H1 (cell line): ENCODE measurements around the gene ADGRB2. TPM values are rescaled to one million over a fixed set of nuclear protein-coding genes. Genes with fewer than 3 reads are reported as not detected.

Experiments used
- CTCF ChIA-PET: fragments of 300-600 bp; sonication (Branson Sonifier 250); formaldehyde crosslinking; loops from one replicate; lab custom pipeline; 2021; ENCODE audit not compliant: partially characterized antibody; lab: Charles Lee
- POLR2A ChIA-PET: fragments of 300-600 bp; sonication (Branson Sonifier 250); formaldehyde crosslinking; loops from one replicate; lab custom pipeline; 2021; ENCODE audit warnings: inconsistent platforms; ENCODE audit not compliant: partially characterized antibody; lab: Charles Lee
- DNase-seq, 2 experiments: peaks; one replicate each; pipeline versions ENCODE4 v3.0.0 to v3.0.0-alpha.2; 2010 to 2022; ENCODE audit warnings: low spot score in 2 of 2, low read depth in 1 of 2, mixed read lengths in 1 of 2
- FAIRE-seq: peaks from 2 replicates; lab custom pipeline; 2011; peaks lifted over from hg19 to GRCh38; lab: Jason Lieb, UNC
- H2AFZ ChIP-seq: 2 replicates; pipeline ENCODE4 v1.8.1; 2012; ENCODE audit warnings: low read length, inconsistent platforms
- H2AK5ac ChIP-seq: 2 replicates; pipeline ENCODE4 v1.6.1; 2013; ENCODE audit warnings: low read depth, low read length
- H2BK120ac ChIP-seq: replicated peaks from 2 replicates; pipeline ENCODE3; 2013; ENCODE audit warnings: low read depth, low read length, inconsistent platforms
- H2BK12ac ChIP-seq: 2 replicates; pipeline ENCODE4 v1.6.1; 2013; ENCODE audit warnings: low read depth, low read length
- H2BK15ac ChIP-seq: 2 replicates; pipeline ENCODE4 v1.6.1; 2013; ENCODE audit warnings: low read length
- H2BK20ac ChIP-seq: 2 replicates; pipeline ENCODE4 v1.6.1; 2013; ENCODE audit warnings: low read length
- H2BK5ac ChIP-seq: 2 replicates; pipeline ENCODE4 v1.6.1; 2013; ENCODE audit warnings: low read depth, low read length
- H3K14ac ChIP-seq: 2 replicates; pipeline ENCODE4 v1.6.1; 2013; ENCODE audit warnings: inconsistent platforms; ENCODE audit not compliant: insufficient read length
- H3K18ac ChIP-seq: 2 replicates; pipeline ENCODE4 v1.6.1; 2013; ENCODE audit warnings: low read length; ENCODE audit errors: extremely low read depth
- H3K23ac ChIP-seq: 2 replicates; pipeline ENCODE4 v1.6.1; 2013; ENCODE audit warnings: inconsistent platforms; ENCODE audit not compliant: insufficient read length
- H3K23me2 ChIP-seq: 2 replicates; pipeline ENCODE4 v1.6.1; 2013; ENCODE audit warnings: low read depth, low read length
- H3K27ac ChIP-seq: 2 replicates; pipeline ENCODE4 v1.6.1; 2011; ENCODE audit warnings: low read depth, low read length, inconsistent platforms
- H3K27me3 ChIP-seq, 4 experiments: replicated peaks in 1 of 4; 1 replicate in 1 of 4; 2 replicates in 3 of 4; pipeline versions ENCODE4 v1.6.1 to v1.8.1; 2011 to 2013; ENCODE audit warnings: low read length in 3 of 4, mild to moderate bottlenecking in 3 of 4, inconsistent platforms in 2 of 4, mixed read lengths in 2 of 4, moderate library complexity in 1 of 4; ENCODE audit not compliant: control insufficient read depth in 3 of 4, insufficient read depth in 3 of 4; ENCODE audit errors: extremely low read depth in 1 of 4
- H3K36me3 ChIP-seq, 4 experiments: 2 replicates each; pipeline versions ENCODE4 v1.6.1 to v1.8.1; 2011 to 2013; ENCODE audit warnings: mild to moderate bottlenecking in 4 of 4, low read length in 3 of 4, moderate library complexity in 2 of 4, control low read depth in 1 of 4, inconsistent platforms in 1 of 4; ENCODE audit not compliant: insufficient read depth in 4 of 4, control insufficient read depth in 2 of 4
- H3K4ac ChIP-seq: replicated peaks from 2 replicates; pipeline ENCODE3; 2013; ENCODE audit warnings: low read length, low read depth, mixed read lengths, inconsistent platforms; ENCODE audit not compliant: insufficient read length
- H3K4me1 ChIP-seq, 4 experiments: replicated peaks in 1 of 4; 1 replicate in 1 of 4; 2 replicates in 3 of 4; pipeline versions ENCODE4 v1.6.1 to v1.8.1; 2011 to 2013; ENCODE audit warnings: low read length in 3 of 4, inconsistent platforms in 2 of 4, mixed read lengths in 1 of 4; ENCODE audit not compliant: insufficient read depth in 4 of 4, control insufficient read depth in 3 of 4
- H3K4me2 ChIP-seq, 2 experiments: 2 replicates each; pipeline versions ENCODE4 v1.6.1 to v1.8.1; 2011 to 2013; ENCODE audit warnings: low read depth in 2 of 2, low read length in 2 of 2, control low read depth in 1 of 2, inconsistent platforms in 1 of 2, mild to moderate bottlenecking in 1 of 2; ENCODE audit not compliant: insufficient read depth in 1 of 2
- H3K4me3 ChIP-seq, 4 experiments: fragments of 200-600, 300-600 bp in 1 of 4; sonication (generic), shearing (Covaris generic), sonication (Bioruptor Twin) in 1 of 4; 2 replicates each; pipeline versions ENCODE4 v1.5.1 to v1.8.1; 2011 to 2016; ENCODE audit warnings: low read length in 4 of 4, low read depth in 3 of 4, control low read depth in 2 of 4, inconsistent platforms in 2 of 4, mild to moderate bottlenecking in 2 of 4, mixed read lengths in 1 of 4, moderate library complexity in 1 of 4; ENCODE audit not compliant: insufficient read depth in 2 of 4; ENCODE audit errors: extremely low read depth in 1 of 4
- H3K56ac ChIP-seq: replicated peaks from 2 replicates; pipeline ENCODE3; 2013; ENCODE audit warnings: low read depth, mild to moderate bottlenecking, mixed read lengths, low read length, inconsistent platforms; ENCODE audit not compliant: insufficient read length
- H3K79me1 ChIP-seq: 2 replicates; pipeline ENCODE4 v1.6.1; 2013; ENCODE audit warnings: low read depth, low read length, control low read depth
- H3K79me2 ChIP-seq, 2 experiments: 2 replicates each; pipeline versions ENCODE4 v1.6.1 to v1.8.1; 2012 to 2013; ENCODE audit warnings: low read length in 2 of 2, mild to moderate bottlenecking in 2 of 2, inconsistent platforms in 1 of 2; ENCODE audit not compliant: insufficient read depth in 2 of 2, control insufficient read depth in 1 of 2
- H3K9ac ChIP-seq, 4 experiments: replicated peaks in 1 of 4; 1 replicate in 1 of 4; 2 replicates in 3 of 4; pipeline versions ENCODE4 v1.6.1 to v1.8.1; 2011 to 2013; ENCODE audit warnings: low read depth in 3 of 4, low read length in 3 of 4, control low read depth in 2 of 4, mild to moderate bottlenecking in 2 of 4, moderate library complexity in 2 of 4, inconsistent platforms in 1 of 4; ENCODE audit errors: extremely low read depth in 1 of 4
- H3K9me3 ChIP-seq, 2 experiments: 2 replicates each; pipeline versions ENCODE4 v1.6.1 to v1.8.1; 2012 to 2013; ENCODE audit warnings: mild to moderate bottlenecking in 2 of 2, moderate library complexity in 2 of 2, control low read depth in 1 of 2, inconsistent platforms in 1 of 2, low read depth in 1 of 2, low read length in 1 of 2, mixed read lengths in 1 of 2; ENCODE audit not compliant: insufficient read depth in 2 of 2
- H4K20me1 ChIP-seq, 2 experiments: replicated peaks in 1 of 2; 2 replicates each; pipeline versions ENCODE3 to v1.8.1; 2011 to 2013; ENCODE audit warnings: inconsistent platforms in 2 of 2, low read length in 2 of 2, mild to moderate bottlenecking in 1 of 2; ENCODE audit not compliant: insufficient read depth in 2 of 2, control insufficient read depth in 1 of 2
- H4K5ac ChIP-seq: 2 replicates; pipeline ENCODE4 v1.6.1; 2013; ENCODE audit warnings: low read length, low read depth, mixed read lengths, inconsistent platforms; ENCODE audit not compliant: insufficient read length
- H4K8ac ChIP-seq: 2 replicates; pipeline ENCODE4 v1.8.0; 2013; ENCODE audit warnings: mild to moderate bottlenecking, moderate library complexity, low read length, inconsistent platforms; ENCODE audit not compliant: insufficient read depth; ENCODE audit errors: extremely low read depth
- H4K91ac ChIP-seq: replicated peaks from 2 replicates; pipeline ENCODE3; 2013; ENCODE audit warnings: low read length, mixed read lengths, inconsistent platforms; ENCODE audit not compliant: insufficient read length
- BACH1 ChIP-seq: IDR thresholded peaks from 2 replicates; pipeline ENCODE4 v1.6.1; 2012; ENCODE audit warnings: low read length, improper control_type of control experiment
- BRCA1 ChIP-seq: IDR thresholded peaks from 2 replicates; pipeline ENCODE4 v1.6.1; 2012; ENCODE audit warnings: low read depth, low read length, improper control_type of control experiment
- CBX5 ChIP-seq: fragments of 300-800, 300-1000 bp; sonication (generic); IDR thresholded peaks from 2 replicates; pipeline ENCODE4 v1.7.1; 2016; ENCODE audit warnings: antibody characterized with exemption, low read length, low read depth
- CHD1 ChIP-seq: IDR thresholded peaks from 2 replicates; pipeline ENCODE4 v1.6.1; 2012; ENCODE audit warnings: low read depth, low read length, improper control_type of control experiment
- EZH2 ChIP-seq: fragments of 200-600 bp; sonication (generic); IDR thresholded peaks from 2 replicates; pipeline ENCODE4 v1.7.1; 2012; ENCODE audit warnings: low read depth, mild to moderate bottlenecking, moderate library complexity, low read length, inconsistent platforms; ENCODE audit not compliant: severe bottlenecking
- HDAC2 ChIP-seq, 2 experiments: fragments of 300-600 bp in 1 of 2; sonication (generic) in 1 of 2; IDR thresholded peaks; 2 replicates each; pipeline ENCODE4 v1.6.1; 2011 to 2012; ENCODE audit warnings: low read depth in 2 of 2, low read length in 2 of 2, mild to moderate bottlenecking in 2 of 2, moderate library complexity in 2 of 2, borderline replicate concordance in 1 of 2, inconsistent platforms in 1 of 2
- JUND ChIP-seq: IDR thresholded peaks from 2 replicates; pipeline ENCODE4 v1.6.1; 2011; ENCODE audit warnings: mild to moderate bottlenecking, improper control_type of control experiment, low read length
- NANOG ChIP-seq: IDR thresholded peaks from 2 replicates; pipeline ENCODE4 v1.6.1; 2011; ENCODE audit warnings: low read length, low read depth, mild to moderate bottlenecking, inconsistent platforms; ENCODE audit not compliant: insufficient read depth, poor library complexity, severe bottlenecking
- SP1 ChIP-seq: IDR thresholded peaks from 2 replicates; pipeline ENCODE4 v1.6.1; 2011; ENCODE audit warnings: low read depth, low read length
- SP2 ChIP-seq: IDR thresholded peaks from 2 replicates; pipeline ENCODE4 v1.6.1; 2012; ENCODE audit warnings: mild to moderate bottlenecking, low read length, inconsistent platforms
- TBP ChIP-seq: IDR thresholded peaks from 2 replicates; pipeline ENCODE4 v1.6.1; 2011; ENCODE audit warnings: low read depth, low read length, improper control_type of control experiment
- WGBS, 2 experiments: shearing (Covaris generic) in 1 of 2; methylation state at CpG; one replicate each; pipeline versions ENCODE4 v1.1.6 to v1.1.7; 2013 to 2015; ENCODE audit warnings: low lambda C conversion rate in 2 of 2, mixed read lengths in 2 of 2, inconsistent platforms in 1 of 2, low coverage in 1 of 2, missing lambda C conversion rate in 1 of 2; ENCODE audit not compliant: insufficient replicate concordance in 2 of 2, insufficient coverage in 1 of 2, insufficient read length in 1 of 2; ENCODE audit errors: extremely low coverage in 1 of 2, missing lambda C conversion rate in 1 of 2; 5-methylcytosine and 5-hydroxymethylcytosine counted together
- polyA plus RNA-seq, 7 experiments: library from polyadenylated mRNA; depleted of rRNA in 3 of 7; stranded (reverse) in 5 of 7; unstranded in 2 of 7; fragments of >200 nt in 5 of 7; fragments of 200-250 nt in 2 of 7; gene quantifications; 1 replicate in 5 of 7; 2 replicates in 1 of 7; 4 replicates in 1 of 7; pipeline versions ENCODE4 v1.2.1 to v1.2.3, GENCODE V29; 2011 to 2013; ENCODE audit warnings: missing spikeins in 2 of 7, mixed read lengths in 2 of 7
- total RNA-seq: library from RNA; stranded (reverse); fragmentation: NEBNext Ultra II Directional; extraction: Animal tissue kit (Norgen Biotek cat#: 25700); gene quantifications from 2 replicates; pipeline ENCODE4 v1.2.1, GENCODE V29; 2021

Gene ADGRB2
- total and polyA plus RNA-seq, 2 of the 8 experiments (the other 6 are each of a cell fraction or from before 2014, with no cell fraction given): 15.6 to 26.2 TPM

DNA sequence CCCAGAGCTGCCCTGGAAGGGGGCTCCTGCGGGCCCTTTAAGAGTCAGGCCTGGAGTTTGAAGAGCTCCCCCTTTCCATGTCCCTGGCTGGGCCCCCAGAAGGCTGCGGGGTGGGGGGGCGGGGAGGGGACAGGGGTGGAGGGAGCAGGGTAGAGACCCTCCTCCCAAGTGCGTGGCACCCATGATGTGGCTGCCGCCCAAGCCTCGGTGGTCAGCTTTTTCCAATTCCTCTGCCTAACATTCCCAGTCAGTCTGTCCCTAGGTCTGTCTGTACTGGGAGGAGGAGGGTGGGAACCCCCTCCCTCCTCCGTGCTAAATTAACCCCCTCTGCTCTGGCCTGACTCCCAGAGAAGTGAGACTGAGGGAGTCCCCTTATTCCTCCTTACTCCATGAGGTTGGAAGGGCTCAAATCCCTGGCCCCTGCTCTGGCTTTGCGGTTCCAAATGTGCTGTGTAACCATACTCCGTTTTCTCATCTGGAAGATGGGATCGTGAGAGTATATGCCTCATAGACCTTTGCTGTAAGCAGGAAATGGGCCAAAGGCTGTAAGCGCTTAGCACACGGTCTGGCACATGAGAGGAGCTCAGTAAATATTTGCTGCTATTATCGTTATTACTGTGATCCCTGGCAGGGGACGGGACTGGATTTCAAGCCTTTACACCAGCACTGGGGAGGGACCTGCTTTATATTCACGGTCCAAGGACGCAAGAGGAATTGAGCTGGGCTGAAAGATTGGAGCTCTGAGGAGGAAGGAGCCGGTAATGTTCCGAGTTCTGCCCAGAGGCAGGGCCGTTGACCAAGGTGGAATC lies 59.7 kb downstream of the ADGRB2 start:
- no peaks in the 10 kb centered on the region for H3K36me3 ChIP-seq
- peak overlapping the region; percentile 56 for H4K91ac ChIP-seq
- peak overlapping the region; percentile 89; the same call in 1 of the 2 replicates for H2BK5ac ChIP-seq
- H3K9me3 ChIP-seq: no peaks in the 10 kb centered on the region
- H2AK5ac ChIP-seq: no peak overlapping the region
- H3K79me2 ChIP-seq: no peaks in the 10 kb centered on the region
- peak overlapping the region; percentile 58 for H2AFZ ChIP-seq
- peak overlapping the region in 3 of 4 experiments; percentile 24 to 50 (median 39); a peak in 5 of 7 replicates for H3K9ac ChIP-seq
- H3K4ac ChIP-seq: peak overlapping the region; percentile 73
- H4K20me1 ChIP-seq: no peaks in the 10 kb centered on the region
- H3K79me1 ChIP-seq: no peaks in the 10 kb centered on the region
- peak overlapping the region; percentile 0; the same call in 1 of the 2 replicates for H3K27ac ChIP-seq
- H2BK15ac ChIP-seq: peak overlapping the region; percentile 10; the same call in 1 of the 2 replicates
- peak overlapping the region; percentile 61 for H4K5ac ChIP-seq
- H2BK120ac ChIP-seq: peak overlapping the region; percentile 62
- peaks cover 15 to 35% (median 16%) of the 10 kb centered on the region in 4 experiments for H3K4me1 ChIP-seq
- FAIRE-seq (peak; percentile 28), DNase-seq (peak in 1 of 2 experiments; percentile 62)
- ChIA-PET POLR2A (interaction anchor here (0.6 to 7.3 kb wide), 21 partner anchors 10 to 631 kb away, joined by 3 to 43 read pairs (median 4); partner anchors contain the start of genes PEF1 and PTP4A2), CTCF (interaction anchor here (0.7 to 8.1 kb wide), 22 partner anchors 7 to 111 kb away, joined by 3 to 108 read pairs (median 5); no protein-coding TSS in a partner anchor)
- H3K56ac ChIP-seq: no peak overlapping the region
- H2BK20ac ChIP-seq: peak overlapping the region; percentile 87
- WGBS, 2 experiments: 11% methylated on average over 19 of the region's 19 CpGs; no CpG with 5 or more reads in 1 of the 2 experiments
- 0 out of 2 replicates have a peak overlapping the region, but pooled peaks have one; percentile 23 for H4K8ac ChIP-seq
- H3K18ac ChIP-seq: peak overlapping the region; percentile 72
- no peak overlapping the region for H3K14ac ChIP-seq
- peak overlapping the region; percentile 89 for H2BK12ac ChIP-seq
- no peak overlapping the region for H3K23ac ChIP-seq
- H3K23me2 ChIP-seq: peaks cover 5% of the 10 kb centered on the region
- H3K4me2 ChIP-seq: peak overlapping the region; percentile 70 to 78
- no peaks in the 10 kb centered on the region; a peak in 1 of 7 replicates for H3K27me3 ChIP-seq
- peak overlapping the region; percentile 47 to 69 (median 63) for H3K4me3 ChIP-seq
- TF ChIP-seq SP1 (no peak), CHD1 (no peak), BRCA1 (no peak), CBX5 (no peak), SP2 (no peak), HDAC2 (IDR thresholded peaks at IDR 0.05; ENCODE audit: borderline replicate concordance in 1 of 2, low read depth in 2 of 2, low read length in 2 of 2) (no peak), EZH2 (no peak), JUND (no peak), NANOG (no peak), TBP (no peak), BACH1 (peak; percentile 57; the same call in 1 of the 2 replicates)
